Stimulated activated CD4-positive, alpha-beta T cell treated with anti-CD3 and anti-CD28 coated beads, Interleukin-2, amount 100 ng/mL, for 24 hours (primary cell): ENCODE results near the gene PRKG1.

Source experiments
- DNase-seq, 2 donors: peaks; one replicate each; pipeline ENCODE4 v3.0.0-alpha.2; 2020

Gene PRKG1

DNA sequence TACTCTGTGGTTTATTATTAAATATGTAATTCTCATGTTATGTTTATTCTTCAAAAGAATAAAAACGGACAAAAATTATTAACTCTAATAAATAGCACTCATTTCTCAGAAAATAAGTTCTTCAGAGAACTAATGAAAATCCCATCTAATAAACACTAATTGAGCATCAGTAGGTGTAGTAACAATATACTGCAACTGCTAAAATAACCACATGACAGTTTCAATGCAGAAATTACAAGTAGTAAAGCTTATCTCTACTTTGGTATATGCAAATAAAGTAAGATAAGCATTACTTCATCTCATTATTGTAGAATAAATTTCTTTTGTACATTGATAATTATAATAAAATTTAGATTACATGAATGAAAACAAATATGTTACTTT is 1183.4 kb downstream of the PRKG1 start:
- DNase-seq: no peak

DNA sequence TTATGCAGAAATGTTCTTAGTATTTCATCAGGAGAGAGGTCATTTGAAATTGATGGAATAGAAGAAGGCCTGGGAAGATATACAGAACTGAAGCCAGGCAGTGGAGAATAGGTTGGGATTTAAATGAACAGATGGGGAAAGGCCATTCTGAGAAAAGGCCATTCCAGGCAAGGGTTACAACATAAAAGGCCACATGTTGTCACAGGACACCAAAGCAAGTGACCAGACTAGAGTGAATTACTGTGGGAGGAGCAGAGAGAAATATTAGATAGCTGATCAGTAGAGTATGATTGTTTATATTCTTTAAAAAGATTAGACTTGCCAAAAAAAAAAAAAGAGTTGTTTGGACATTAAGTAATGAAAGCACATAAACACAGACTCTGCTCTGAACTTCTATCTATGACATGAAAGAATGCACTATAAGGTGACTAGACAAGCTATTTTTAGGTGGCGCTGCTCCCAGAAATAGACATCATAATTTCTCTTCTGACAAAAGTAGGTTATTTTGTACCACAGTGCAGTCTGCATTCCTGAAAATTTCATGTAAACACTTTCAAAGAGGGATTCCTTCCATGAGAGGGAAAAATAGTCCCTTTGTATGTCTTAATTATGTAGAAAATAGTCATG is 1184.6 kb downstream of the PRKG1 start:
- no peak for DNase-seq

DNA sequence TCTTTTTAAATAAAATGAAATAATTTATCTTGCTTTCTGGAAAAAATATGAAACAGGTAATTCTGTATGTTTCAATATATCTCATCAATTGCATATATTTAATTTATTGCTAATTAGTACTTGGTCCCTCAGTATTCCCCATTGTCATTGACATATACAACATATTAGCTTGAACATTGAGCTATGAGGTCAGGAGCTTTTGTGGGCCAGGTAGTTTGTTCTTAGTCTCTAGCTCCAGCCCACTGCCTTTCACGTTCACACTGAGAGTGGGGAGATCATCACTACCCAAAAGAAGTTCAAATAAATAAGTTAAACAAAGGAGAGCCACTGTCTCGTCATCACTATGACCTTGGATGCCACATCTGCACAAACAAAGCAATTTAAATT is 1185.1 kb downstream of the PRKG1 start:
- DNase-seq: no peak

DNA sequence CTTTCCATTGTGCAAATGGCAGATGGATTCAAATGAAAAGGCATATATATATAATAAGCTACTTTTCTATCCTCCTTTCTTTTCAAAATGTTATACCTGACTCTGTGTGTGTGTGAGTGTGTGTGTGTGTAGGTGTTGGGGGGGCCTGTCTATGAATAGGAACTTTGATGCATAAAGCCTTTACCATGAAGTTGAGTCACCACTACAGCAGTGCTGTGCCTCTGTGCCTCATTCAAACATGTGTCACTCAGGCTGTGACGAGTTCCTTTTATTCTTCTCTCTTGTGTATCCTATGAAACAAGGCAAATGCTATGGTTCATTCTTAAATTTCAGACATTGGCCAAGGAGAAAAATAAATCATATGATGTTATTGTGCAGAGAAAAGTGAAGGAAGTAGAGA is 1187.1 kb downstream of the PRKG1 start:
- DNase-seq: no peak

DNA sequence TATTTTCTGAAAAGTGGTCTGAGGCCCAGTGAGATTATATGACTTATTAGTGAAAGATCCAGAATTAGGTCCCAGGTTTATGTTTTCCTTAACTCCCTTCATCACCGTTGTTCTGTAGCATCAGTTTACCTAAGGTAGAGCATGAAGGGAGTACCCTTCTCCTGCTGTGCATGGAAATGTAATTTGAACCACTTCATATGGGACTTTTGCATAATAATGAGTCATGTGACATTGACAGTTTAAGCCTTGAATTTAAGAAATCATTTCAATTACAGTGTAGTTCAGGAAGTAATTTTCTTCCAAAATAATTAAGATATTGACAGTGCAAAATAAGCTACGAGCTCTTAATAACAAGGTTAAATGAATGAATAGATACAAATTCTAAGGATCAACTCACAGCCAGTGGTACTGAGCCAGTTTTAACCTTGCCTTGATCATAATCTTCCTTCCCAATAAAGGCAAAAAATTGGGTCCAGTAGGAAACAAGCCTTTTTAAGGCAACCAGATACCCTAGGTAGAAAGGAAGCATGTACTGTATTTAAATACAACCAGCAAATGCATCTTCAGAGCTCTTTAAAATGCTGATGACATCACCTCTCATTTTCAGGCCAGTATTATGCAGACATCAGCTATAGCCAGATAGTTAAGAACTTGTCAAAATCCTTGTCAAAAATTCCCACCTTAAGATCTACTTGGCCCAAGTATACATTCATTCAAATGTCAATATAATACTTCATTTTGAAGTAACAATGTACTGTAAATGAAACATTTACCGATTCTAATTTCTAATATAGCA is 1191.0 kb downstream of the PRKG1 start:
- DNase-seq: no peak

DNA sequence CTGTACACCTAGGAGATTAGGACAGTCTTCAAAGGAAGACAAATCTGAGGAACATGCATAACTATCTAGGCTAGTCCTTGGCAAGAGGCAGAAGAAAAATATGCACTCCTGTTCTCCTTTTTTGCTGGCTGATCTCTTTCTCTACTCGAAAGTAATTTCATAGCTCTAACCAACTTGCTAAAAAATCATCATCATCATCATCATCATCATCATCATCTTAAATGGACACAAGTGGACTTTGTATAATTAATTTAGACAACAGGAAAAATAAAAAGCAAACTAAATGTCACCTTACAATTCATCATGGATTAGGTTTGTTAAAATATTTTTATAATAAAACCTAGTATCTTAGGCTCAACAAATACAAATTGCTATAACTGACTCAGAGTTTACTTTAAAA is 1192.6 kb downstream of the PRKG1 start:
- DNase-seq: no peak

DNA sequence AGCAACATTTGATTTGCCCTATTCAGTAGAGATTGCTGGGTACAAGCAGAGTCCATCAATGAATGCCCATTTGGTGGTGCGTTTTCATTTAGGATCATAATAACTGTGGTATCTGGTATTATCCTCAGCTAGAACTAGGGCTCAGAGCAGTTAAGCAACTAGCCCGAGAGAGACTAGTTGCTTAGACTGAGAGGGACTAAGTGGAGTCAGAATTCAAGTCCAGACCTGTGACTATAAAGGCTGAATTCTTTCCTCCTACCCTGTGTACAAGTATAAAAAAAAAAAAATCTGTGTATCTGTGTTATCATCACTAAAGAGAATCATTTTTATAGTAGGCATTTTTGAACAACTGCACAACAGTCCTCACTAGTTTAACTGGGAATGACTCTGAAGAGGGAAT is 1194.5 kb downstream of the PRKG1 start:
- no peak for DNase-seq

DNA sequence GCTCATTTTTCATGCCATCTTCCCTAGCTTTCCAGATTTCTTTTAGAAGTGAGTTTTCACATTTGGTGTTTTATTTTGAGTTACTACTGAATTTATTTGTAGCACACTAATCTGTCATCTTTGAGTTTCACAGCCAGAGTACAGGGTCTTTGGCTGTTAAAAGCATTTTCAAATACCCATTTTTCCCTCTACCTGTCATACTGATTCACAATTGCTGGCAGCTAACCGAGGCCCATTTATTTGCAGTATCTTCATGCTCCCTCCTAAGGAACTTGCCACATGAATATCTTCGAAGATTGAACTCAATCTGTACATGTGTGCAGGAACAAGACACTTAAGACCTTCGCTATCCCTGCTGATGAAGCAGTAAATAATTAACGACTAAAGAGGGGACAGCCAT is 1194.9 kb downstream of the PRKG1 start:
- DNase-seq: no peak

DNA sequence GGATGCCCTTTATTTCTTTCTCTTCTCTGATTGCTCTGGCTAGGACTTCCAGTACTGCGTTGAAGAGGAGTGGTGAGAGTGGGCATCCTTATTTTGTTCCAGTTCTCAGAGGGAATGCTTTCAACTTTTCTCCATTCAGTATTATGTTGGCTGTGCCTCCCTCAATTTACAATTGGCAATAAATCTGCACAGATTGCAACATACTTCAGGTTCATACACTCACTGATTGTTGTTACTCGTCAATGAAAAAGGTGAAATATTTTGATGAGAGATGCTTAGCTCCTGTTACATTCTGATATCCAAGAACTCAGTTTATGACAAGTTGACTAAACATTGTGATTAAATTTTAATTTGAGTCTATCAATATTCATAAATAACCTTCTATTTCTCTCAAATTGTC is 1201.9 kb downstream of the PRKG1 start:
- no peak for DNase-seq

DNA sequence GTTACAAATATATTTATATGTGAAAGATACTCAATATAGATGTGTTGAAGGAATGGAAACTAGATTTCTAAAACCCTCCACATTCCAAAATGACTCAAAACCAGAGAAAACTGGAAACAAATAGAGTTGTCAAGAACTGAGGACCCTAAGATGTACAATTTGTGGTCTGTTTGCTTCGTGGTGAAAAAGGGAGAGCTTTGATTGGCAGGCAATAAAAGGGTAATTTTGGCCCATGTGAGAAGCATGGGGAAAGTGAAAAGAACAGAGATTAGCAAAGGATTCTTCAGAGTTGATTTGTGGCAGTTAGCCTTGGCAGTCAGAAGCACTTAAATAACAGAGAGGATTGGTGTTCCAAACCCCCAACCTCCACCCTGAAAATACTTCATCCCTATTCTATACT is 1202.7 kb downstream of the PRKG1 start:
- DNase-seq: no peak

DNA sequence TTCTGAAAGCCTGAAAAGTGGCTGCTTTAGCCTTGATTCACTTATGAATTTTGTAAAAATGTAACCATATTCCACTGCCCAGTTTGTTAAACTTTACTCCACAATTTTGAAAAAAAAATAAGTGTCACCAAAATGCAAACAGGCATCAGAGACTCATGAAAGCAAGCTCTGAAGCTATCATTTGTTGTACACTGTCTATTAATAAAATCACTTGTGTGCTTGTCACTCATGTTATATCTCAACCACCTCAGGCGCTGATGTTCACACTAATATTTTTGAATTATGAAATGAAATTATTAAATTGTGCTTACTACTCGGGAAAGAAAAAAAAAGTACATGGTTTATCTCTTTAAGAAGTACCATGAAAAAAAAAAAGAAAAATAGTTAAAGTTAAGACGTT is 1205.3 kb downstream of the PRKG1 start:
- DNase-seq: no peak

DNA sequence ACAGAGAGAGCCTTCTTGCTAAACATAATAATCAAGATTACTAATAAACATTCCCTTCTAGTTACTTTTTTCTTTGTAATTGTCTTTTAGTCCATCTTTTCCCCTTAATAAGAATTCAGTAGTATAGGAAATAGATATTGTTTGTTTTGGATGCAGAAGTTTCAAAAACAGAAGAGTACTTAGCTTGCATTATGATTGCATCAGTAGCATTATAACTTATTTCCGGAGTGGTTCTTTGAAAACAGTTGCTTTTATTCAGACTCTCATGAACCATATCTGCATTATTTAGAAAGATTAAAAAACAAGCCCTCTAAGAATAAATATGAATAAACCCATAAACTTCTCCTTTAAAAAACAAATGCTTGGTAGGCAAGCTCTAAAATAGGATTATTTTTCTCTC is 1205.8 kb downstream of the PRKG1 start:
- DNase-seq: no peak

DNA sequence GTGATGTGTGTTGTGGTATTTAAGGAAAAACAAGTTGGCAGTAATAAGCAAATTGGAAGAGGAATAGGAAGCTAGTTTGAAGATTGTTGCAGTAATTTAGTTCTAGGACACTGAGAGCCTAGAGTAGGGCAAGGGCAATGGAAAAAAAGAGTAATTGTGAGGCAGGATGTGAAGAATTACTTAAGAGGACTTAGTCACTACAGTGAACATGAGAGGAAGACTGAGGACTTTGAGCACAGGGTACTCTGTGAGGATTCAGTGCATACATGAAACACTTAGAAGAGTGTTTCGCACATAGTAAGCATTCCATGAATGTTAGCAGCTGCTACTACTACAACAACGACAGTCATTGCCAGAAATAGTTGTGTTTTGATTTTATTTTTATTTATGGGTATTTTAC is 1208.9 kb downstream of the PRKG1 start:
- DNase-seq: no peak

DNA sequence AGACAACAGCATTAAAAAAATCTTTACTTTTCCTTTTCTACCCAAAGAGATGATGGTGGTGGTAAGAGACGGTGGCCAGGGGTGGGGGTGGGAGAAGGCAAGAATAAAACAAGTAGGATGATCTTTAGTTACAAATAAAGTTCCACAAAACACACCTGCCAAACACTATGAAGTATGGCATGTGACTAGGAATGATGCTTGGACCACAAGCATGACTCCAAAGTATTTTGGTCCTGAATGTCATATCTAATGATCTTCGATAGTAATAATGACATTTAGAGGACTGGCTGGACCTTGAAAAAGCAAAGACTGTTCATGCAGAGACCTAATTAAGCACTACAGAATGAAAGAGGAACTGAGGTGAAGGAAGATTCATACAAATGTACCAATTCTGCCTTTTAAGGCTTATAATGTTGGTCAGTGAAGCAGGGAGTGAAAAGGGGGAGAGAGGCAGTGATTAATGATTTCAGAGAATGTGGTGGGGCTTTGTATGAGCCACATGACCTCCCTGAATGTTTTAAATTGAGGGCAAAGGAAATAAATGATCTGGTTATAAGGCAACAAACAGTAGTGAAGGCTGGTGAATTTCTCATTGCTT is 1210.2 kb downstream of the PRKG1 start:
- no peak for DNase-seq

DNA sequence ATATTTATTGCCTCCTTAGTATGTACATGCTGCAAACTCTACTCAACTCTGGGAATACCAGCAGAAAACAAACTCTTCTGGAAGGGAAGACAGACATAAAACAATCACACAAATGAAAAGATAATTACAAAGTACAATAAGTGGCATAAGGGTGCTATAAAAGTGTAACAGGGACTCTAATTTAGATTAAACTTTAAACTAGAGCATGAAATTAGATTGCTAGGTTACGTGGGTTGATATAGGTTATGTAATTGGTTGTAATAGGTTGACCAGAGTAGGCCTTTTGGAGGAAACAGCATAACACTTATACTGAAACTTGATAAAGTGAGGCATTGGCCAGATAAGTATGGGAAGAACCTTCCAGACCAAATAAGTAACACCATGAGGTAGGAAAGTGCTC is 1213.6 kb downstream of the PRKG1 start:
- DNase-seq: no peak

DNA sequence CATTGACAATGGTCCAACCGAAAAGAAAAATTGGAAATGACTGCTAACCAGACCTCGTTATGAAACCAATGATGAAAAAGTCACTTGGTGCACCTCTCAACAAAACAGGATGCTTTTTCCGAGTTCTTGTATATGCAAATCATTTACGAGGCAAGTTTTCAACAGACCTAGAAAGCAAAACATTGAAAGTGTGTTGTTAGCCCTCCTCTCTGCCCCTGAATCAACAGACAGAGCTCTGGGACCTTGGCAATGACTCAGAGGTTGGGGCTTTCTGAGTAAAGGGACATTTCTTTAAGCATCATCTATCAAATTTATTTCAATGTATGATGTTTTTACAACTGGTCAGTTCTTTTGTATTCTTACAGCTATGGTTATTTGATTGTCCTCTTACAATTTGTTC is 1223.5 kb downstream of the PRKG1 start:
- DNase-seq: no peak

DNA sequence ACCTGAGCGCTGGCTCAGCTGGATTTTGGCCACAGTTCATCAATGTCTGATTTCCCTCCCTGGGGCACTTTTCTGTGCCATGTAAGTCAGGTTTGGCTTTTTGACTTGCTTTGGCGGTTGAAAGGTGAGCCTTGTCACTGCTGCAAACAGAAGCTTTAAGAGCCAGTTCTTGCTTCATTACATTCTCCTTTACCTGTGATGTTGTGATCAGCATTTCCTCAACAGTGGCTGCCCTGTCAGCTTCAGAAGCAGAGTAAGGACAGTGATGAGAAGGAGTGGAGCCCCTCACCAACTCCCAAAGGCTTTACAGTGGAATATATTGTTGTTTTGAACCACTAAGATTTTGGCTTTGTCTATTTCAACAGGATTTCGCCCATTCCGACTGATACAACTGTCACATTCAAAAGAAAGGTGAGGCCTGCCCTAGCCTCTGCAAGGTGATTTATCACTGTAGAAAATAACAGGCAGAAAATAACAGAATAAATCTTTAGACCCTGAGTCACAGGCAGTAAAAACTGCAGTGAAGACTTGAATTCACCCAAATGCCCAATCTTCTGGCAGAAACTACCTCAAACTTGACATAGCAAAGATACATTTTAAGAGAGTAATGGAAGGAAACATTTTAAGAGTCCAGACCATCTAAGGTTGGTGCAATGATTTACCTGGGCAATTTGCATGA is 1226.5 kb downstream of the PRKG1 start:
- no peak for DNase-seq

DNA sequence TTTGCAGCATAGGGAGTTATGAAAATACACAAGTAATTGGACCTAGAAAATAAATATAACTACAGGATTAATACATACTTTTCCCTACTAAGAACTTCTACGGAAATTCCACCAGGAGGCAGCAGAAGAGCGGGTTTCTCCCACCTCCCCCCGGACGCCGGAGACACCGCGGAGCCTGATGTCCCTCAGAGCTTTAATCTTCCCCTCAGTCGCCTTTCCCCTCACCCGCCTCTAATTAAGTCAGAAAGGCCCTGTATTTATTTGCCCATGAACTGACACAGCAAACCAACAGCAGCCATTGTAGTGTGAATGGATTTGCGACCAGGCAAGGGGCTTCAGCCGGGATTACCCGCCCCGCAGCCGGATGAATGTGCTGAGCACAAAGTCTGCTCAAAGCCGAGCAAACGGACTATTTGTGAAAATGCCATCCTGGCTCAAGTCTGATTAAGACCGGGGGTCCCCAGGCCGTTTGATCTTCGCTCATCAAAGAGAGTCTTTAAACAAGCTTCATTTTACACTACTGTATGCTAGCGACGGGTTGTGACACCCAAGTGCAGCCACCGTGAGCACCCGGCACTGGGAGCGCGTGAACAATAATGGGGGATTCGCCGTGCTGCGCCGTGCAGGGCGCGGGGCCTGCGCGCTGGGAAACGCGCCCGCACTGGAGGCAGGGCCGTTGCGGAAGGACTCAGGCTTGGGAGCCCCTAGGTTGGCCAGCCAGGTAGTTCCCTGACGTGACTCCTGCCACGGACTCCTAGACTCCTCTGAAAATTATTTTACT is 1234.2 kb downstream of the PRKG1 start:
- peak in 1 of 2 donors; percentile 11 for DNase-seq

DNA sequence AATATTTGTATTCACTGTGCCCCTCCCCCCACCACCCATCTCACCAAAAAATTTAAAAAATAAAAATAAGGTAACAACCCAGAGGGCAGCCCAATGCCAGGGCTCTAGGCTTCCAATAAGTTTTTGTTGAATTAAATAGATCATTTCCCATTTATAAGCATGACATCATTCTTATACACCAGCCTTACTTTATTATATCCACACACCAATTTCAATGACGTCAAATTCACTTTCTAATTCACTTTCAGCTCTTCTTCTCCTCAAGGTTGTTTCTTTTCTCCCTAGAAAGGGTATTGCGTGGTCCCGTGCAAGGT is 1238.6 kb downstream of the PRKG1 start:
- DNase-seq: no peak

DNA sequence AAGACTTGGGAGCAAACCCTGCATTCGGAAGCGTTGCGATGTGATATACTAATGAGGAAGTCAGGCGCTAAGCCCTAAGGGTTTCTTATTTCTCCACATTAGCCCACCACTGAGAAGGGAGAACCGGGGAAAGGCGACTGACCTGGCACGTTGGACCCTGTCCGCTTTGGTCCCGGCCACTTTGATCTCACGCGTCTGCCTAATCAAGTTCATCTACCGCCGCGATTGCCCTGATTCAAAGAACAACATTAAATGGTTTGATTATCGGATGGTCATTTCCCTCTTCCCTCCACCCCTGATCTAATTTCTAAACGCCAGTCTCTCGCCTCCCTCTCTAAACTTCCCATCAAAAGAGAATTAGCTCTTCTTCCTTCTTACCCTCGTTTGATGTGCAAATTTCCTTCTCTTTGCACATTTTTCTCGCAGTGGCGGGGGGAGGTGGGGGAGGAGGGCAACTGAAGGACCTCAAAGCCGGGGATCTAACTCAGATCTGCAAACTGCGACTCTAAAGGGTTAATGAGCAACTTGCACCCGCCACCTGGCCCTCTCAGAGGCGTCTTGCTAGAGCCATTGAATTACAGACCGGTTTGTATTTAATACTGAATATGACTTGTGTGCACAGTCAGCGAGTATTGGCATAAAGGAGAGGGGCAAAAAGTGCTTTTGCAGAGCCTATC is 1239.1 kb downstream of the PRKG1 start:
- DNase-seq: no peak

DNA sequence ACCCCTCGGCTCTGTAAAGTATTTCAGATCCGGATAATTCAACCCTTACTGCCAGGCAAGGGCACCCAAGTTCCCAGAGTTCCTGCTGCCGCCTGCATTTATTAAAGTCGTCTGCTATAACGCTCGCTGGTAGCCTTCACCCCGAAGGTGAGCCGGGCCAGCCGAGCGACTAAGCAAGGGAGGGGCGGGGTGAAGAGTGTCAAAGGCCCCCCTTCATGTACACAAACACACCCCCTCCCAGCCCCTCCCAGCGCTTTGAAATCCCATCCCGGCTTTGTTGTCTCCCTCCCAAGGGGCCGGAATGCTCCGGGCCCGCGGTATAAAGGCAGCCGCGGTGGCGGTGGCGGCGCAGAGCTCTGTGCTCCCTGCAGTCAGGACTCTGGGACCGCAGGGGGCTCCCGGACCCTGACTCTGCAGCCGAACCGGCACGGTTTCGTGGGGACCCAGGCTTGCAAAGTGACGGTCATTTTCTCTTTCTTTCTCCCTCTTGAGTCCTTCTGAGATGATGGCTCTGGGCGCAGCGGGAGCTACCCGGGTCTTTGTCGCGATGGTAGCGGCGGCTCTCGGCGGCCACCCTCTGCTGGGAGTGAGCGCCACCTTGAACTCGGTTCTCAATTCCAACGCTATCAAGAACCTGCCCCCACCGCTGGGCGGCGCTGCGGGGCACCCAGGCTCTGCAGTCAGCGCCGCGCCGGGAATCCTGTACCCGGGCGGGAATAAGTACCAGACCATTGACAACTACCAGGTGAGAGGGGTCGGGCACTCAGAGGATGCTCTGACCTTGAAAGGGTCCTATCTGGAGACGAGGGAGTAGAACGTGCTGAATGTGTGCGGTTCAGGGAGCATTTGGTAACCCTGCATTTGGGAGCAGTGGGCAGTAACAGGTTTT is 1239.9 kb downstream of the PRKG1 start, which contains the start of gene DKK1:
TSS of gene DKK1 (plus strand) at position 349 of the 889 bp plus-strand sequence. CDS start at position 503, 154 bp downstream.
- DNase-seq: peak in 1 of 2 donors; percentile 38
